ENCODE results near the gene ITGA11. TPM values are rescaled to one million over a fixed set of nuclear protein-coding genes. Genes with fewer than 3 reads are reported as not detected.

The ITGA11 gene
- total RNA-seq, 2 experiments from 2014 or later: 1.7 to 3.6 TPM

- intact Hi-C loops (cut with micrococcal nuclease): no loop called here
- no peak for ATAC-seq
- peaks cover 28% of the 10 kb centered on the region for H3K4me1 Mint-ChIP-seq (ENCODE audit: low read depth)
- no peak overlapping the region for H3K27ac Mint-ChIP-seq
- ChIA-PET POLR2A (no interaction called here), CTCF (interaction anchor here (0.8 kb wide), 1 partner anchor 80 kb away, joined by 3 read pairs; no protein-coding TSS in a partner anchor)
- peaks cover 5% of the 10 kb centered on the region for H3K27me3 Mint-ChIP-seq
- no peaks in the 10 kb centered on the region for H3K9me3 Mint-ChIP-seq
- no peaks in the 10 kb centered on the region for H3K36me3 Mint-ChIP-seq (ENCODE audit: low read depth)
- H3K4me3 Mint-ChIP-seq: no peak overlapping the region
- TF ChIP-seq, protein P1, sequence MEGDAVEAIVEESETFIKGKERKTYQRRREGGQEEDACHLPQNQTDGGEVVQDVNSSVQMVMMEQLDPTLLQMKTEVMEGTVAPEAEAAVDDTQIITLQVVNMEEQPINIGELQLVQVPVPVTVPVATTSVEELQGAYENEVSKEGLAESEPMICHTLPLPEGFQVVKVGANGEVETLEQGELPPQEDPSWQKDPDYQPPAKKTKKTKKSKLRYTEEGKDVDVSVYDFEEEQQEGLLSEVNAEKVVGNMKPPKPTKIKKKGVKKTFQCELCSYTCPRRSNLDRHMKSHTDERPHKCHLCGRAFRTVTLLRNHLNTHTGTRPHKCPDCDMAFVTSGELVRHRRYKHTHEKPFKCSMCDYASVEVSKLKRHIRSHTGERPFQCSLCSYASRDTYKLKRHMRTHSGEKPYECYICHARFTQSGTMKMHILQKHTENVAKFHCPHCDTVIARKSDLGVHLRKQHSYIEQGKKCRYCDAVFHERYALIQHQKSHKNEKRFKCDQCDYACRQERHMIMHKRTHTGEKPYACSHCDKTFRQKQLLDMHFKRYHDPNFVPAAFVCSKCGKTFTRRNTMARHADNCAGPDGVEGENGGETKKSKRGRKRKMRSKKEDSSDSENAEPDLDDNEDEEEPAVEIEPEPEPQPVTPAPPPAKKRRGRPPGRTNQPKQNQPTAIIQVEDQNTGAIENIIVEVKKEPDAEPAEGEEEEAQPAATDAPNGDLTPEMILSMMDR (IDR thresholded peaks at IDR 0.05): no peak
- DNase-seq: no peak
These were observed 101.5 kb downstream of the ITGA11 start for GRCh38 chr15:68330416-68330815.

DNA sequence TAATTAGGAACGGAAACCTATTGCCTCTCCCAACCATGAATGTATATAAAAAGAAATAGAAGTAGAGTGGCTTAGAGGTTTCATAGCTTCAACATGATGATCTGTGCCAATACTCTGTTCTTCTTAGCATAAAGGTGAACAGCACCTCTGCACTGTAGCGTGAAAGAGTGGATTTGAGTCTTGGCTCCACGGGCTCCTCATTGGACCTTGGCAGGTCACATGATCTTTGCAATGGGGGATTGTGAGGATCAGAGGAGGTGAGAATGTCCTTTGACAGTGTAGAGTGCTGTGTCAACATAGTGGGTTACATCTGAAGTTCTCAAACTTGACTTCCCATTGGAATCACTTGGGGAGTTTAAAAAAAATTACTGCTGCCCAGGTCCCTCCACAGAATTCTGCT is 103.0 kb downstream of the ITGA11 start:
- no peak overlapping the region for H3K27ac Mint-ChIP-seq
- peaks cover 5% of the 10 kb centered on the region for H3K27me3 Mint-ChIP-seq
- TF ChIP-seq, protein P1 (IDR thresholded peaks at IDR 0.05): no peak
- intact Hi-C loops (cut with micrococcal nuclease): no loop called here
- DNase-seq: no peak
- ATAC-seq: no peak
- CTCF ChIA-PET: interaction anchor here (1.0 to 1.4 kb wide), 3 partner anchors 22 to 221 kb away, joined by 3 to 5 read pairs (median 3); no protein-coding TSS in a partner anchor
- H3K4me3 Mint-ChIP-seq: no peak overlapping the region
- H3K4me1 Mint-ChIP-seq (ENCODE audit: low read depth): peaks cover 28% of the 10 kb centered on the region
- POLR2A ChIA-PET: no interaction called here
- no peaks in the 10 kb centered on the region for H3K9me3 Mint-ChIP-seq
- no peaks in the 10 kb centered on the region for H3K36me3 Mint-ChIP-seq (ENCODE audit: low read depth)

DNA sequence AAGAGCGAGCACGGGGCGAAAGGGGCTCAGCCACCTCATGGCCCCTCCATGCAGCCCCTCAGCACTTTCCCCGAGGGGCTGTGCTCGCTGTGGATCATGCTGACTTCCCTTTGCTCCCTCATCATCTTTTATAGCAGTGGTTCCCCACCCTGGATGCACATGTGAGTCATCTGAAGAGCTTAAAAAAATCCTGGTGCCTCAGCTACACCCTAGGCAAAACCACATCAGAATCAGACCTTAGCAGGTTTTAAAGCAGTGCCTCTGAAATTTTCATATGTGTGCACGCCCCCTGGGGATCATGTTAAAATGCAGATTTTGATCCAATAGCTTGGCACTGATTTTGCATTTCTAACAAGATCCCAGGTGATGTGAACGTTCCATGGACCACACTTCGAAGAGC is 103.5 kb downstream of the ITGA11 start:
- Mint-ChIP-seq H3K4me3 (no peak overlapping the region), H3K4me1 (ENCODE audit: low read depth) (peaks cover 28% of the 10 kb centered on the region), H3K27ac (no peak overlapping the region), H3K9me3 (no peaks in the 10 kb centered on the region), H3K27me3 (peaks cover 5% of the 10 kb centered on the region), H3K36me3 (ENCODE audit: low read depth) (no peaks in the 10 kb centered on the region)
- ChIA-PET POLR2A (no interaction called here), CTCF (interaction anchor here (1.0 to 1.4 kb wide), 3 partner anchors 22 to 222 kb away, joined by 3 to 5 read pairs (median 3); no protein-coding TSS in a partner anchor)
- DNase-seq (peak; percentile 18), ATAC-seq (peak; percentile 77)
- TF ChIP-seq, protein P1 (IDR thresholded peaks at IDR 0.05): no peak
- intact Hi-C loops (cut with micrococcal nuclease): no loop called here

DNA sequence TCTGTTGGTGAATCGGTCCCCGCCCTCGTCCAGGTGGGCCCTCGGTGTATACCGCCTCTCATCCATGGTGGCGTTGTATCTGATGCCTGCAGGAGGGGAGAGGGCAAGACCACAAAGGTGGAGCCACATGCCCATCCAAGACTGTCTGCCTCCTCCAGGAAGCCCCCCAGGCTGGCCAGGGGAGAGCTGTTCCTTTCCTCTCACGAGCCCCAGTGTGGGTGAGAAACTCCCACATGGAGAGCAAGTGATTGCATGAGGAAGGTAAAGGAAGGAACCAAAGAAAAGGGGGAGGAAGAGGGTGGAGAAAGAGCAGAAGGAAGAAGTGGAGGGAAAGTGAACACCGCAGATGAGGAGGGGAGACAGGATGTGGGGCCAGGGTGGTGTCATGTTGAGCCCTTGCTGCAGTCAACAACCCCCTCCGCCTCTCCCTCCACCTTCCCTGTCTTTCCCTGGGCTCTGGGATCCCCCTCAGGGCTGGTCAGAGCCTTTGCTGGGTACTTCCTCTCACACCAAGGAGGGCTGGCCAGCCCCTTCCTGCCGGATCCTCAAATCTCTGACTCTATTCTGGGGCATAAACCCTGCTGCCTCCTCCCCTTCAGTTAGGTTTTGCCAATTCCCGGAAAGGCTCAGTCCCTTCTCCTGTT is 105.1 kb downstream of the ITGA11 start:
- peaks cover 28% of the 10 kb centered on the region for H3K4me1 Mint-ChIP-seq (ENCODE audit: low read depth)
- no peak overlapping the region for H3K4me3 Mint-ChIP-seq
- peaks cover 2% of the 10 kb centered on the region for H3K27me3 Mint-ChIP-seq
- DNase-seq (no peak), ATAC-seq (peak; percentile 41)
- intact Hi-C loops (cut with micrococcal nuclease): no loop called here
- ChIA-PET CTCF (interaction anchor here (2.1 kb wide), 1 partner anchor 20 kb away, joined by 9 read pairs; no protein-coding TSS in a partner anchor), POLR2A (no interaction called here)
- no peak overlapping the region for H3K27ac Mint-ChIP-seq
- TF ChIP-seq, protein P1 (IDR thresholded peaks at IDR 0.05): no peak
- no peaks in the 10 kb centered on the region for H3K9me3 Mint-ChIP-seq
- no peaks in the 10 kb centered on the region for H3K36me3 Mint-ChIP-seq (ENCODE audit: low read depth)

- ChIA-PET CTCF (interaction anchor here (2.1 kb wide), 1 partner anchor 19 kb away, joined by 9 read pairs; no protein-coding TSS in a partner anchor), POLR2A (no interaction called here)
- H3K27me3 Mint-ChIP-seq: peaks cover 2% of the 10 kb centered on the region
- H3K36me3 Mint-ChIP-seq (ENCODE audit: low read depth): no peaks in the 10 kb centered on the region
- intact Hi-C loops (cut with micrococcal nuclease): no loop called here
- no peaks in the 10 kb centered on the region for H3K9me3 Mint-ChIP-seq
- DNase-seq: no peak
- TF ChIP-seq, protein P1 (IDR thresholded peaks at IDR 0.05): no peak
- no peak overlapping the region for H3K4me3 Mint-ChIP-seq
- ATAC-seq: no peak
- H3K27ac Mint-ChIP-seq: no peak overlapping the region
- peaks cover 28% of the 10 kb centered on the region for H3K4me1 Mint-ChIP-seq (ENCODE audit: low read depth)
These were observed 106.2 kb downstream of the ITGA11 start for GRCh38 chr15:68325726-68326125.

Data from activated CD8-positive, alpha-beta T cell treated with anti-CD3 and anti-CD28 coated beads for 36 hours (primary cell).